ENCODE results near the gene C15orf40.
"Not testable (repeated sequence)": the region's sequence is repeated elsewhere in the genome, so short reads cannot be mapped to it uniquely, and the experiment has no call there.

C15orf40 gene

DNA sequence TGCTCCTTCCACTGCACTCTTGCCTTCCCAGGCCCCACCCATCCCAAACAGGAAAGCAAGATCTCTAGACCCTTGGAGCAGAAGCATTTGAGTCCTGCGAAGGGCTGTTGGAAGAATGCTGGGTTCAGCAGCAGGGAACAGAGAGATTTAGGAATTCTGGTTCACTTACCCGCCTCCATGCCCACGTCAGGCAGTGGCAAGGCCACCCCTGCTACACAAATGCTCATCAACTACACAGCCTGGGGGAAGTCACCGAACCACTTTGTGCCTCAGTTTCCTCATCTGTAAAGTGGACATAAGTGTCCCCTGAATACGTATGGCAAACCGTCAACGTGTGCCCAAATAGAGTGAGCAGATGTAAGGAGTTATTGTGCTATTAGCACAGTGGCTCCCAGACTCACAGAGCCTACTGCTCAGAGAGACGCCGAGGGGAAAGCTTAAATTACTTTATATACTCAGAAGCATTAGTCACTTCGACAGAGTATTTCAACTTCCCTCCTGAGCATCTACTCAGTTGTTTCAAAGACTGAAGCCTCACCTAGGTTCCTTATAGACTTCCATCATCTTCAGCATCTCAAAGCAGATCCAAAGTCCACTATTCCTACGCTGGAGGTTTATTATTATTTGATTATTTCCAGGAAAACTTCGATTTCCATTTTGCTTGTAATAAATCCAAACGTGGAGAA, 59.8 kb downstream of the C15orf40 start:
- no peak for DNase-seq (ENCODE audit: low spot score)

DNA sequence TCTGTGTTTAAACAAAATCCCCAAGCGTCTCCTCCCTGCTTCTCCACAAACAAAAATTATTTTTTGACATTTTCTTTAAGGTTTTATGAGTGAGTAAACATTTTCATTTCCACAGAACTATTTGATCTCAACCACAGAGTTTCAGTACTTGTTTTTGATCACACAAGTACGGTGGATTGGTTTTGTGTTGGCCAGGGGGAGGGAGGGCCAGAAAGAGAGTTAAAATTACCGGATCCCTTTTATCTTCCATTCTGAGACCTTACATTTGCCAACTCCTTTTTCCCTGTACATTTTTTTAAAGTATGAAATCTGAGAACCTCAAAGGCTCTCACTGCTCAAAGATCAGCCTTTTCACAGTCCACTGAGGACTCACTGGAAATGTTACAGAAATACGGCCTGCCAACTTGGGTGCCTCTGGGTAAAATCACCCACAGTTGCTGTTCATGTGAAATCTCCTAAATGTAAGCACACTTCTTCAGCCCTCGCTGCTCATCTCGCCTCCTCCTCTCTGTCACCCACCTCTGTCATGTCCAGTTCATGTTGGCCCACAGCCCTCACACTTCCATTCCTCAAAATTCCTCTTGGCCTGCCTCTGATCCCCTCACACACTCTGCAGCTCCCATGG, 60.6 kb downstream of the C15orf40 start:
- DNase-seq (ENCODE audit: low spot score): no peak

DNA sequence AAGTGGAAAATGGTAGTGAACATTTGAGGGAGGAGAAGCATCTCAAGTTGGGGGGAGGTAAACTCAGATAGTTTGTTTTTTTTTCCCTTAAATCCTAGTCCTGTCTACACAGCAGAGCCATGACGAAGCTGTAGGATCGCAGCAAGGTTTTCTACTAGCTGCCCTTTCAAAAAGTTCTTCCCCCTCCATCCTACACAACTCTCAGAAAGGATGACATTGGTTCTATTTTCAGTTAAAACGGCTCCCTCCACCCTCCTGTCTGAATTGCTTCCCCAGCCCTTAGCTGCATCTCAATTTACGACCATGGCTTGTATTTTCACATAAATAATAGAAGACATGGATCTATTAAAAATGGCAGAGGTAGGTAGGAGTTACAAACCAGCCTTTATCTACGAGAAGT, 61.1 kb downstream of the C15orf40 start:
- no peak for DNase-seq (ENCODE audit: low spot score)

DNA sequence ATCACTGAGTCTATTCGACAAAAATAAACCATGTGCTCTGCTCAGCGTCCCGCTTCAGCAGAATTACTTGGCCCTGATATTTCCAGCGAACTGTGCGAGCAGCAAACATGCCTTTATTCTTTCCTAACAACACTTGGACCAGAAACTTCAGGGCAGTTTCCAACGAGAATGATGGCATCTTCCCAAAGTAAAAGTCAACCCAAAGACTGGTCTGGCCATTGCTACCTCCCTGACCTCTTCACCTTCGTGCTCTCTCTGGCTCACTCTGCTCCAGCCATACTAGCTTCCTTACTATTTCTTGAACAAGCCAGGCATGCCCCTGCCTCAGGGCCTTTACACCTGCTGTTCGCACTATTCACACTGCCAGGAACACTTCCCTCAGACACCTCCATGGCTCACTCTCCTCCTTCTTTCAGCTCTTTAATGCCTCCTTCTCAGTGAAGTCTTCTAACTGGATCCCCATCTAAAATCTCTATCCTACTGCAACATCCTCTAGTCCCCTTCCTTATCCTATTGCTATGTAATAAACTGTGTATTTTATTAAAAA, 65.2 kb downstream of the C15orf40 start:
- DNase-seq (ENCODE audit: low spot score): no peak

DNA sequence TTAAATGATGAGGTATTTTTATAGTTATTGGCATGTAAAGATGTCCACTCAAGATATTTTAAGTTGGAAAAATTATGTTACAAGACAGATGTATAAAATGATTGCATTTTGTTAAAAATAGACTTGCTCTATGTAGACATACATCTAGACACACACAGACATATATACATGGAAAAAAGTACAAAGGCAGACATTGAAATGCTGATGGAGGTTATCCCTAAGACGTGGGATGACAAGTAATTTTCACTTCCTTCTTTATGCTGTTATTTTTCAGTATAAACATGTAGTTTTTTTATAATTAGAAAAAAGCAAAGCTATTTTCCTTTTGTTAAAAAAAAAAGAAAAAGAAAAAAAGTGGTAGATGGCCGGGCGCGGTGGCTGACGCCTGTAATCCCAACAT, 66.1 kb downstream of the C15orf40 start:
- no peak for DNase-seq (ENCODE audit: low spot score)

DNA sequence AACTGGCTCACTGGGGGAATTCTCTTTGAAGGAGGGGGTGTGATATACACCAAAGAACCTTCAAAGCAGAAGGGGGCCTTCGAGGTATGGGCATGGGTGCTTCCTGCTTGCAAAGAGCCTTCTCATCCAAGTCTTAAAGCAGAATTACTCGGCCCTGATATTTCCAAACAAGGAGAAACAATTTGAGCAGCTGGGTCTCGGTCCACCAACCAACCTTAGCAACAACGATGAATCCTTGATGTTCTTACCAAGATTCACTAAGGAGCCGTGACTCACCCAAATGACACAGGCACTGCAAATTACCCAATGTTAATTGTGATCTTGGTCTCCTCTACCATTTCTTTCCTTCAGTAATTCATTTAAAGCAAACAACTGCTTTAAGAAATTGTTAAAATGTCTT, 66.6 kb downstream of the C15orf40 start:
- DNase-seq (ENCODE audit: low spot score): no peak

DNA sequence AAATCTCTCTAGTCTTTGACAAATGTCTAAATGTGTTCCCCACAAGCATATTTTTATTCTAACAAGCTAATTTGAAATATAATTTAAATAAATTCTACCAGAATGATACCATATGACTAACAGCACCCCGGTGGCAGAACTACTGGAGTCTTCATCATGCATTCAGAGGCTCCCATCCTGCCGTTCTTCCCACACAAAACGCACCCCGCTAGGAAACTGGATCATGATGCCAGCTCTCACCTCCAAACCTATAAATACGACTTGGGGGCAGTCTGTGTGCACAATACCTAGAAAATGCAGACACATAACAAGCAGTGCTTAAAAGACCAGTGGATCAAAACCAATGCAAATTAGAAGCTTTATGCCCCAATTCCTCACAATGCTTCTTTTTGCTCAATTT, 67.4 kb downstream of the C15orf40 start:
- DNase-seq (ENCODE audit: low spot score): no peak

DNA sequence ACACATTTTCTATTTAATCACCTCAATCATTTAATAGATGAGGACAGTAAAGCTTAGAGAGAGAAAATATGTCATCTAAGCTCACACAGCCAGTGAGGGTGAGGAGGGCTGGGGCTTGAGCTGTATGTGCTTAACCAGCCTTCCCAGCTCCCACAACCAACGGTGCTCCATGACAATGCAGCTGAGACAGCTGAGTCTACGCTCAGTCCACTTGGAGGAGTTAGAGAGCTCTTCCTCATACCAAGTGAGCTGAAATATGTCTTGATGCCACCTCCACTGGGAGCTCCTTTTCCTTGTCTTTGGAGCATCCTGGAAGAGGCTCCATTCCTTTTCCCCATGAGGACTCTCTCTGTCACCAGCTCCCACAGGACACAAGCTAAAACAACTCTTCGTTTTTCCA, 68.3 kb downstream of the C15orf40 start:
- no peak for DNase-seq (ENCODE audit: low spot score)

DNA sequence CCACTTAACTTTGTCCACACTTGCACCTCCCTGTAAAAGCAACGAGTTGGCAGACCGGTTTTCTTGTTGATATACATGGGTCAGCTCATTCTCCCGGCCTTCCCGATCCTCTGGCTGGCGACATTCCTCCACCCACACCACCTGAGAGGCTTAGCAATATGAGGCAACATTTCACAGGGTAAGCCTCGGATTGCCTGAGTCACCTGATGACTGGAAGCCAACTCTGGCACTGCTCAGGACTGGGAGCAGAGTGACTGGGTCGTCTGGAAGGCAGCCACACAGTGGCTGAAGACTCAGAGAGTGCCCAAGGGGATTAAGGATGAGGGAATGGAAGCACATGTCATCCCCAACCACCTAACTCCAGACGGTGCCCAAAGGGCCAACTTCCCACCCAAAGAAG, 68.7 kb downstream of the C15orf40 start:
- DNase-seq (ENCODE audit: low spot score): no peak

DNA sequence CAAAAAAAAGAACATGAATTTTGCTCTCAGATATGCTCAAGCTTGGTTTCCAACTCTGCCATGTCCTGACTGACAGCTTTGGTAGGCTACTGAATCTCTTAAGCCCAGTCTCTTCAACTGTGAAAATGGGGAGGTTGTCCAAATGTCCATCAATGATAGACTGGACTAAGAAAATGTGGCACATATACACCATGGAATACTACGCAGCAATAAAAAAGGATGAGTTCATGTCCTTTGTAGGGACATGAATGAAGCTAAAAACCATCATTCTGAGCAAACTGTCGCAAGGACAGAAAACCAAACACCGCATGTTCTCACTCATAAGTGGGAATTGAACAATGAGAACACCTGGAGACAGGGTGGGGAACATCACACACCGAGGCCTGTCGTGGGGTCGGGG, 71.8 kb downstream of the C15orf40 start:
- not testable (repeated sequence) for DNase-seq (ENCODE audit: low spot score)
